HepG2 (cell line): ENCODE data around the gene GALNT15. TPM values are rescaled to one million over a fixed set of nuclear protein-coding genes. Genes with fewer than 3 reads are reported as not detected.

Experiments used
- ARNT2 ChIP-seq: sonication (generic); formaldehyde crosslinking; IDR thresholded peaks from 2 replicates; pipeline ENCODE4 v1.8.0; 2022; ENCODE audit warnings: mild to moderate bottlenecking, low read depth, missing genetic modification reagents, moderate library complexity
- CEBPB ChIP-seq: IDR thresholded peaks from 2 replicates; pipeline ENCODE4 v1.6.1; 2011; ENCODE audit warnings: low read depth, low read length, improper control_type of control experiment, borderline replicate concordance
- EED ChIP-seq: sonication (generic); formaldehyde crosslinking; IDR thresholded peaks from 2 replicates; pipeline ENCODE4 v1.5.0; 2020; ENCODE audit warnings: mild to moderate bottlenecking, missing genetic modification reagents
- FOXA3 ChIP-seq: IDR thresholded peaks from 2 replicates; pipeline ENCODE4 v1.6.1; 2016; ENCODE audit warnings: missing genetic modification reagents, missing compliant biosample characterization
- POLR2G ChIP-seq: fragments of 200-400 bp; formaldehyde crosslinking; IDR thresholded peaks from 2 replicates; pipeline ENCODE4 v1.6.1; 2018; ENCODE audit warnings: mild to moderate bottlenecking, low read depth, low read length, moderate library complexity
- SRY ChIP-seq: sonication (generic); formaldehyde crosslinking; IDR thresholded peaks from 2 replicates; pipeline ENCODE4 v1.8.0; 2022; ENCODE audit warnings: mild to moderate bottlenecking, missing genetic modification reagents
- THYN1 ChIP-seq: sonication (generic); formaldehyde crosslinking; IDR thresholded peaks from 2 replicates; pipeline ENCODE4 v1.8.1; 2023; ENCODE audit warnings: low read depth, mild to moderate bottlenecking, moderate library complexity, missing genetic modification reagents, borderline replicate concordance
- ZBTB7B ChIP-seq: sonication (generic); formaldehyde crosslinking; IDR thresholded peaks from 2 replicates; pipeline ENCODE4 v1.4.0; 2020; ENCODE audit warnings: missing genetic modification reagents
- ZNF143 ChIP-seq: sonication (generic); formaldehyde crosslinking; IDR thresholded peaks from 2 replicates; pipeline ENCODE4 v1.4.0; 2020; ENCODE audit warnings: missing genetic modification reagents
- ZNF234 ChIP-seq: sonication (generic); formaldehyde crosslinking; conservative IDR thresholded peaks from 2 replicates; pipeline ENCODE4 v1.5.1; 2020; ENCODE audit warnings: mild to moderate bottlenecking, missing genetic modification reagents
- ZNF333 ChIP-seq: sonication (generic); formaldehyde crosslinking; IDR thresholded peaks from 2 replicates; pipeline ENCODE4 v1.4.0; 2020; ENCODE audit warnings: mild to moderate bottlenecking, missing genetic modification reagents, borderline replicate concordance
- ZNF33B ChIP-seq: sonication (generic); formaldehyde crosslinking; IDR thresholded peaks from 2 replicates; pipeline ENCODE4 v1.5.1; 2020; ENCODE audit warnings: mild to moderate bottlenecking, missing genetic modification reagents
- ZNF564 ChIP-seq: sonication (generic); formaldehyde crosslinking; IDR thresholded peaks from 2 replicates; pipeline ENCODE4 v1.8.1; 2023; ENCODE audit warnings: mild to moderate bottlenecking, missing genetic modification reagents
- ZNF567 ChIP-seq: sonication (generic); formaldehyde crosslinking; IDR thresholded peaks from 2 replicates; pipeline ENCODE4 v1.8.1; 2023; ENCODE audit warnings: mild to moderate bottlenecking, missing genetic modification reagents, borderline replicate concordance
- ZNF773 ChIP-seq: sonication (generic); formaldehyde crosslinking; IDR thresholded peaks from 2 replicates; pipeline ENCODE4 v1.4.0; 2020; ENCODE audit warnings: missing genetic modification reagents, borderline replicate concordance
- ZSCAN29 ChIP-seq: sonication (generic); formaldehyde crosslinking; conservative IDR thresholded peaks from 2 replicates; pipeline ENCODE4 v1.4.0; 2020; ENCODE audit warnings: mild to moderate bottlenecking, missing genetic modification reagents
- polyA plus RNA-seq, 8 experiments: library from polyadenylated mRNA; depleted of rRNA in 3 of 8; stranded (reverse) in 7 of 8; unstranded in 1 of 8; fragments of >200 nt; fragmentation: Illumina TruSeq in 4 of 8; extraction: Trizol in 4 of 8; gene quantifications; 2 replicates each; pipeline versions ENCODE4 v1.2.1 to v1.2.3, GENCODE V29; 2011 to 2016; ENCODE audit warnings: low read depth in 4 of 8, missing spikeins in 1 of 8, mixed read lengths in 1 of 8; ENCODE audit not compliant: insufficient read depth in 1 of 8
- total RNA-seq, 5 experiments: library from RNA; depleted of rRNA; stranded (reverse); fragments of >200 nt; fragmentation: Illumina TruSeq; extraction: Trizol; gene quantifications; 2 replicates each; pipeline ENCODE4 v1.2.3, GENCODE V29; 2016; ENCODE audit warnings: low read depth in 1 of 5
- TF ChIP-seq, protein P1 (sequence below): sonication (generic); formaldehyde crosslinking; IDR thresholded peaks from 2 replicates; pipeline ENCODE4 v1.5.1; 2020; ENCODE audit warnings: mild to moderate bottlenecking, missing genetic modification reagents
- TF ChIP-seq, protein P2 (sequence below): sonication (generic); formaldehyde crosslinking; conservative IDR thresholded peaks from 2 replicates; pipeline ENCODE4 v1.4.0; 2020; ENCODE audit warnings: mild to moderate bottlenecking, missing genetic modification reagents, moderate library complexity
- TF ChIP-seq, protein P3 (sequence below): IDR thresholded peaks from 2 replicates; pipeline ENCODE4 v1.6.1; 2016; ENCODE audit warnings: low read depth

GALNT15 gene
- total and polyA plus RNA-seq, 2 of the 13 experiments (the other 11 are each of a cell fraction or from before 2014, with no cell fraction given), result 0.02 to 0.04 TPM

DNA sequence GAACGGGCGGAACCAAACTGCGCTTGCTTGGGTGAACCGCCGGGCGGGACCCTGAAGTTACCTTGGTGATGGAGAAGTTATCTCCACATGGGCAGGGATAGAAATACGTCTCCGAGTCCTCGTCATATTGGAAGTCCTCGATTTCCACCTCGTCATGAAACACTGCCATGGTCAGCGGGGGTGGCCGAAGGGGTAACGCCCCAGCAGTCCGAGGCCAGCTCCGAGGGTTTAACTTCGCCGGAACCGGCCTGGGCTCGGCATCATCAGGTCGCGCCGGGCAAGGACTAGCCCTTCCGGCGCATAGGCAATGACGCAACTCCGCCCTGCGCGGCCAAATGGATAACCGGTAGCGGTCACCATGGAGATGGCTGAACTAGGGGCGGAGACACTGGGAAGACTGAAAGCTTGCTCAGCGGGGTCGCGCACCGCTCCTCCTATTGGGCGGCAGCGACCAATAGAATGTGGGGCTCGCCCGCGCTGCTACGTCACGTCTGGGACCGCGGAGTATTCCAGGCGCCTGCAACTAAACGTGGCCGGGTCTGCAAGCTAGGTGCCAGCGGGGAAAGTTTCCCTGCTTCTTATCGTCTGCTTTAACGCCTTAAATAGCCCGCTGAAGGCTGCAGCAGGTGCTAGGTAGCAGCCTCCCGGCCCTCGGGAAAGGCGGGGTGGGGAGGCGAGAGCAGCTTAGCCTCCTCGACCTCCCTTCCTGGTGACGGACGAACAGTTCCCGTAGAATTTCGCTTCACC, 90.4 kb downstream of the GALNT15 start, which contains the start of the genes DPH3 and OXNAD1 (continued):
- TF ChIP-seq, protein P1, sequence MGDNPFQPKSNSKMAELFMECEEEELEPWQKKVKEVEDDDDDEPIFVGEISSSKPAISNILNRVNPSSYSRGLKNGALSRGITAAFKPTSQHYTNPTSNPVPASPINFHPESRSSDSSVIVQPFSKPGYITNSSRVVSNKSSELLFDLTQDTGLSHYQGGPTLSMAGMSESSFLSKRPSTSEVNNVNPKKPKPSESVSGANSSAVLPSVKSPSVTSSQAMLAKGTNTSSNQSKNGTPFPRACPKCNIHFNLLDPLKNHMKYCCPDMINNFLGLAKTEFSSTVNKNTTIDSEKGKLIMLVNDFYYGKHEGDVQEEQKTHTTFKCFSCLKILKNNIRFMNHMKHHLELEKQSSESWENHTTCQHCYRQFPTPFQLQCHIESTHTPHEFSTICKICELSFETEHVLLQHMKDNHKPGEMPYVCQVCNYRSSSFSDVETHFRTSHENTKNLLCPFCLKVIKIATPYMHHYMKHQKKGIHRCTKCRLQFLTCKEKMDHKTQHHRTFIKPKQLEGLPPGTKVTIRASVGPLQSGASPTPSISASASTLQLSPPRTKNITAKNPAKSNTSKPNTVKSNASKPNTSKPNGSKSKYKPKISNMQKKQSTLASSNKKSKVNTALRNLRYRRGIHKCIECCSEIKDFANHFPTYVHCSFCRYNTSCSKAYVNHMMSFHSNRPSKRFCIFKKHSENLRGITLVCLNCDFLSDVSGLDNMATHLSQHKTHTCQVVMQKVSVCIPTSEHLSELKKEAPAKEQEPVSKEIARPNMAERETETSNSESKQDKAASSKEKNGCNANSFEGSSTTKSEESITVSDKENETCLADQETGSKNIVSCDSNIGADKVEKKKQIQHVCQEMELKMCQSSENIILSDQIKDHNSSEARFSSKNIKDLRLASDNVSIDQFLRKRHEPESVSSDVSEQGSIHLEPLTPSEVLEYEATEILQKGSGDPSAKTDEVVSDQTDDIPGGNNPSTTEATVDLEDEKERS (CRISPR knock-in tag), result no peak
- TF ChIP-seq, protein P2, sequence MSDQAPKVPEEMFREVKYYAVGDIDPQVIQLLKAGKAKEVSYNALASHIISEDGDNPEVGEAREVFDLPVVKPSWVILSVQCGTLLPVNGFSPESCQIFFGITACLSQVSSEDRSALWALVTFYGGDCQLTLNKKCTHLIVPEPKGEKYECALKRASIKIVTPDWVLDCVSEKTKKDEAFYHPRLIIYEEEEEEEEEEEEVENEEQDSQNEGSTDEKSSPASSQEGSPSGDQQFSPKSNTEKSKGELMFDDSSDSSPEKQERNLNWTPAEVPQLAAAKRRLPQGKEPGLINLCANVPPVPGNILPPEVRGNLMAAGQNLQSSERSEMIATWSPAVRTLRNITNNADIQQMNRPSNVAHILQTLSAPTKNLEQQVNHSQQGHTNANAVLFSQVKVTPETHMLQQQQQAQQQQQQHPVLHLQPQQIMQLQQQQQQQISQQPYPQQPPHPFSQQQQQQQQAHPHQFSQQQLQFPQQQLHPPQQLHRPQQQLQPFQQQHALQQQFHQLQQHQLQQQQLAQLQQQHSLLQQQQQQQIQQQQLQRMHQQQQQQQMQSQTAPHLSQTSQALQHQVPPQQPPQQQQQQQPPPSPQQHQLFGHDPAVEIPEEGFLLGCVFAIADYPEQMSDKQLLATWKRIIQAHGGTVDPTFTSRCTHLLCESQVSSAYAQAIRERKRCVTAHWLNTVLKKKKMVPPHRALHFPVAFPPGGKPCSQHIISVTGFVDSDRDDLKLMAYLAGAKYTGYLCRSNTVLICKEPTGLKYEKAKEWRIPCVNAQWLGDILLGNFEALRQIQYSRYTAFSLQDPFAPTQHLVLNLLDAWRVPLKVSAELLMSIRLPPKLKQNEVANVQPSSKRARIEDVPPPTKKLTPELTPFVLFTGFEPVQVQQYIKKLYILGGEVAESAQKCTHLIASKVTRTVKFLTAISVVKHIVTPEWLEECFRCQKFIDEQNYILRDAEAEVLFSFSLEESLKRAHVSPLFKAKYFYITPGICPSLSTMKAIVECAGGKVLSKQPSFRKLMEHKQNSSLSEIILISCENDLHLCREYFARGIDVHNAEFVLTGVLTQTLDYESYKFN, result peak; percentile 52
- TF ChIP-seq ZNF773 (CRISPR knock-in tag), result 0 out of 2 replicates have a peak, but pooled peaks have one; percentile 46
- no peak for TF ChIP-seq SRY (CRISPR knock-in tag)
- no peak for TF ChIP-seq THYN1
- 0 out of 2 replicates have a peak, but pooled peaks have one; percentile 34 for TF ChIP-seq ZNF333 (CRISPR knock-in tag)
- TF ChIP-seq ZBTB7B (CRISPR knock-in tag), result peak; percentile 14; the same call in 1 of the 2 replicates
- no peak for TF ChIP-seq ARNT2 (CRISPR knock-in tag)
- TF ChIP-seq, protein P3, sequence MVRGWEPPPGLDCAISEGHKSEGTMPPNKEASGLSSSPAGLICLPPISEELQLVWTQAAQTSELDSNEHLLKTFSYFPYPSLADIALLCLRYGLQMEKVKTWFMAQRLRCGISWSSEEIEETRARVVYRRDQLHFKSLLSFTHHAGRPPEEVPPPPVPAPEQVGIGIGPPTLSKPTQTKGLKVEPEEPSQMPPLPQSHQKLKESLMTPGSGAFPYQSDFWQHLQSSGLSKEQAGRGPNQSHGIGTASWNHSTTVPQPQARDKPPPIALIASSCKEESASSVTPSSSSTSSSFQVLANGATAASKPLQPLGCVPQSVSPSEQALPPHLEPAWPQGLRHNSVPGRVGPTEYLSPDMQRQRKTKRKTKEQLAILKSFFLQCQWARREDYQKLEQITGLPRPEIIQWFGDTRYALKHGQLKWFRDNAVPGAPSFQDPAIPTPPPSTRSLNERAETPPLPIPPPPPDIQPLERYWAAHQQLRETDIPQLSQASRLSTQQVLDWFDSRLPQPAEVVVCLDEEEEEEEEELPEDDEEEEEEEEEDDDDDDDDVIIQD (CRISPR knock-in tag), result peak; percentile 65
- 0 out of 2 replicates have a peak, but pooled peaks have one; percentile 54 for TF ChIP-seq ZSCAN29 (CRISPR knock-in tag)
- no peak for TF ChIP-seq ZNF33B (CRISPR knock-in tag)
- TF ChIP-seq ZNF234 (CRISPR knock-in tag), result 0 out of 2 replicates have a peak, but pooled peaks have one; percentile 36
- peak; percentile 91 for TF ChIP-seq POLR2G
- peak; percentile 91 for TF ChIP-seq CEBPB
- TF ChIP-seq EED (CRISPR knock-in tag), result no peak
- TF ChIP-seq ZNF567 (CRISPR knock-in tag), result peak; percentile 97
- no peak for TF ChIP-seq ZNF564 (CRISPR knock-in tag)
- peak; percentile 59 for TF ChIP-seq ZNF143 (CRISPR knock-in tag)
- TF ChIP-seq FOXA3 (CRISPR knock-in tag), result no peak; the same call in 1 of the 2 replicates
